H9 (cell line): ENCODE results near the gene SNX30. TPM values are rescaled to one million over a fixed set of nuclear protein-coding genes. Genes with fewer than 3 reads are reported as not detected.

ENCODE experiments used
- DNase-seq: peaks from one replicate; pipeline ENCODE4 v3.0.0-alpha.2; 2017
- H2AFZ ChIP-seq: one replicate; pipeline ENCODE4 v1.6.1; 2013; ENCODE audit warnings: mild to moderate bottlenecking, low read length, control low read depth, moderate library complexity
- H2AK5ac ChIP-seq: 2 replicates; pipeline ENCODE4 v1.6.1; 2013; ENCODE audit warnings: low read length, control low read depth, mixed read lengths; ENCODE audit not compliant: insufficient read length
- H2BK120ac ChIP-seq: one replicate; pipeline ENCODE4 v1.6.1; 2013; ENCODE audit warnings: low read depth, mild to moderate bottlenecking, low read length, control low read depth, inconsistent platforms; ENCODE audit not compliant: poor library complexity, severe bottlenecking
- H2BK12ac ChIP-seq: 2 replicates; pipeline ENCODE4 v1.6.1; 2013; ENCODE audit warnings: low read length, control low read depth, mixed read lengths, low read depth; ENCODE audit not compliant: insufficient read length
- H2BK15ac ChIP-seq: 2 replicates; pipeline ENCODE4 v1.6.1; 2013; ENCODE audit warnings: low read depth, low read length, control low read depth
- H2BK20ac ChIP-seq: one replicate; pipeline ENCODE4 v1.6.1; 2013; ENCODE audit warnings: low read depth, mild to moderate bottlenecking, low read length, control low read depth, inconsistent platforms; ENCODE audit not compliant: poor library complexity, severe bottlenecking
- H2BK5ac ChIP-seq: 2 replicates; pipeline ENCODE4 v1.6.1; 2013; ENCODE audit warnings: low read length, control low read depth, mixed read lengths; ENCODE audit not compliant: insufficient read length
- H3K14ac ChIP-seq: 2 replicates; pipeline ENCODE4 v1.6.1; 2013; ENCODE audit warnings: low read length, control low read depth; ENCODE audit not compliant: insufficient read depth
- H3K18ac ChIP-seq: 2 replicates; pipeline ENCODE4 v1.6.1; 2013; ENCODE audit warnings: low read depth, mild to moderate bottlenecking, mixed read lengths, low read length, control low read depth; ENCODE audit not compliant: insufficient read length
- H3K23ac ChIP-seq: 2 replicates; pipeline ENCODE4 v1.6.1; 2013; ENCODE audit warnings: low read length, control low read depth, mixed read lengths, low read depth; ENCODE audit not compliant: insufficient read length
- H3K23me2 ChIP-seq: 2 replicates; pipeline ENCODE4 v1.6.1; 2013; ENCODE audit warnings: low read depth, mild to moderate bottlenecking, mixed read lengths, low read length, control low read depth; ENCODE audit not compliant: insufficient read length, poor library complexity, severe bottlenecking
- H3K27ac ChIP-seq: 2 replicates; pipeline ENCODE4 v1.5.1; 2013; ENCODE audit warnings: low read length, control low read depth, mixed read lengths, low read depth; ENCODE audit not compliant: insufficient read length
- H3K27me3 ChIP-seq: 2 replicates; pipeline ENCODE4 v1.6.1; 2013; ENCODE audit warnings: low read length, control low read depth, inconsistent platforms; ENCODE audit not compliant: insufficient read depth
- H3K4ac ChIP-seq: 2 replicates; pipeline ENCODE4 v1.6.1; 2013; ENCODE audit warnings: low read depth, mild to moderate bottlenecking, control low read depth, inconsistent platforms, low read length, moderate library complexity
- H3K4me1 ChIP-seq: 2 replicates; pipeline ENCODE4 v1.6.1; 2013; ENCODE audit warnings: low read length, control low read depth, inconsistent platforms; ENCODE audit not compliant: insufficient read depth
- H3K4me2 ChIP-seq: 2 replicates; pipeline ENCODE4 v1.6.1; 2013; ENCODE audit warnings: low read length, control low read depth, mixed read lengths; ENCODE audit not compliant: insufficient read length, insufficient read depth
- H3K56ac ChIP-seq: 2 replicates; pipeline ENCODE4 v1.6.1; 2013; ENCODE audit warnings: low read depth, mild to moderate bottlenecking, mixed read lengths, low read length, control low read depth; ENCODE audit not compliant: insufficient read length
- H3K79me1 ChIP-seq: 2 replicates; pipeline ENCODE4 v1.6.1; 2013; ENCODE audit warnings: low read depth, mild to moderate bottlenecking, moderate library complexity, low read length, control low read depth, inconsistent platforms; ENCODE audit not compliant: insufficient read depth, poor library complexity, severe bottlenecking
- H3K79me2 ChIP-seq: 2 replicates; pipeline ENCODE4 v1.6.1; 2013; ENCODE audit warnings: low read length, control low read depth, inconsistent platforms; ENCODE audit not compliant: insufficient read depth
- H3K9ac ChIP-seq: 2 replicates; pipeline ENCODE4 v1.6.1; 2013; ENCODE audit warnings: low read length, control low read depth, mixed read lengths; ENCODE audit not compliant: insufficient read length; ENCODE audit errors: extremely low read depth
- H3K9me3 ChIP-seq: one replicate; pipeline ENCODE4 v1.6.1; 2013; ENCODE audit warnings: low read depth, low read length, inconsistent platforms; ENCODE audit not compliant: control insufficient read depth
- H3T11ph ChIP-seq: one replicate; pipeline ENCODE4 v1.6.1; 2013; ENCODE audit warnings: mild to moderate bottlenecking, low read length, control low read depth, inconsistent platforms
- H4K20me1 ChIP-seq: one replicate; pipeline ENCODE4 v1.6.1; 2013; ENCODE audit not compliant: control insufficient read depth, insufficient read length, insufficient read depth
- H4K5ac ChIP-seq: 2 replicates; pipeline ENCODE4 v1.6.1; 2013; ENCODE audit warnings: low read depth, mild to moderate bottlenecking, mixed read lengths, low read length, control low read depth; ENCODE audit not compliant: insufficient read length
- H4K8ac ChIP-seq: replicated peaks from 2 replicates; pipeline ENCODE4 v1.6.1; 2013; ENCODE audit warnings: low read length, control low read depth, mixed read lengths, low read depth; ENCODE audit not compliant: insufficient read length
- H4K91ac ChIP-seq: 2 replicates; pipeline ENCODE4 v1.6.1; 2013; ENCODE audit warnings: low read depth, mild to moderate bottlenecking, moderate library complexity, mixed read lengths, low read length, control low read depth; ENCODE audit not compliant: insufficient read length
- H3K27ac Mint-ChIP-seq, 3 experiments: 2 replicates in 2 of 3; 3 replicates in 1 of 3; pipeline ENCODE4 v1.8.0; 2020 to 2021; ENCODE audit warnings: mixed read lengths in 3 of 3, mild to moderate bottlenecking in 1 of 3, moderate library complexity in 1 of 3
- H3K27me3 Mint-ChIP-seq: 2 replicates; pipeline ENCODE4 v1.8.0; 2021; ENCODE audit warnings: low read depth, mild to moderate bottlenecking, moderate library complexity, mixed read lengths
- H3K36me3 Mint-ChIP-seq, 3 experiments: 2 replicates in 2 of 3; 3 replicates in 1 of 3; pipeline ENCODE4 v1.8.0; 2020 to 2021; ENCODE audit warnings: low read depth in 3 of 3, mixed read lengths in 3 of 3; ENCODE audit not compliant: insufficient read depth in 1 of 3
- H3K4me1 Mint-ChIP-seq, 2 experiments: 2 replicates each; pipeline ENCODE4 v1.8.0; 2020; ENCODE audit warnings: mixed read lengths in 2 of 2
- H3K4me3 Mint-ChIP-seq, 2 experiments: 2 replicates in 1 of 2; 3 replicates in 1 of 2; pipeline ENCODE4 v1.8.0; 2020 to 2021; ENCODE audit warnings: mild to moderate bottlenecking in 2 of 2, mixed read lengths in 2 of 2, moderate library complexity in 1 of 2
- H3K9me3 Mint-ChIP-seq, 2 experiments: 2 replicates in 1 of 2; 3 replicates in 1 of 2; pipeline ENCODE4 v1.8.0; 2020; ENCODE audit warnings: mild to moderate bottlenecking in 2 of 2, mixed read lengths in 2 of 2, moderate library complexity in 1 of 2
- CTCF ChIP-seq: fragments of 200-600 bp; sonication (generic); conservative IDR thresholded peaks from 3 replicates; pipeline ENCODE4 v1.8.0; 2021; ENCODE audit warnings: antibody characterized with exemption, mild to moderate bottlenecking
- WGBS: extraction: QIAGEN DNeasy Blood & Tissue Kit; methylation state at CpG from one replicate; pipeline ENCODE4 v1.1.7; 2013; ENCODE audit warnings: missing lambda C conversion rate, low lambda C conversion rate, mixed read lengths; ENCODE audit not compliant: insufficient read length; ENCODE audit errors: extremely low coverage; 5-methylcytosine and 5-hydroxymethylcytosine counted together
- total RNA-seq: library from RNA; stranded (reverse); gene quantifications from 2 replicates; pipeline ENCODE4 v1.2.1, GENCODE V29; 2021

SNX30 gene
- total RNA-seq, 1 experiment from 2014 or later, result 10.3 TPM

GRCh38 chr9:112884721-112885120, 134.2 kb downstream of the SNX30 start:
- Histone ChIP-seq H2BK12ac (no peak overlapping the region), H3K23me2 (no peaks in the 10 kb centered on the region), H3K4ac (no peak overlapping the region), H3K79me1 (no peaks in the 10 kb centered on the region), H3K9me3 (no peaks in the 10 kb centered on the region), H3K27ac (no peak overlapping the region), H2BK5ac (no peak overlapping the region), H3K4me2 (no peak overlapping the region), H3K56ac (no peak overlapping the region), H3K9ac (no peak overlapping the region), H3K27me3 (peaks cover 3% of the 10 kb centered on the region; the same call in 1 of the 2 replicates), H4K91ac (no peak overlapping the region), H3K79me2 (no peaks in the 10 kb centered on the region), H4K5ac (no peak overlapping the region), H3K14ac (no peak overlapping the region), H3T11ph (no peak overlapping the region), H2AFZ (no peak overlapping the region), H3K23ac (no peak overlapping the region), H2BK20ac (no peak overlapping the region), H2BK15ac (no peak overlapping the region), H3K4me1 (no peaks in the 10 kb centered on the region), H2BK120ac (no peak overlapping the region), H4K8ac (no peak overlapping the region), H4K20me1 (no peaks in the 10 kb centered on the region), H2AK5ac (no peak overlapping the region), H3K18ac (no peak overlapping the region)
- H3K27ac Mint-ChIP-seq, result no peak overlapping the region
- H3K36me3 Mint-ChIP-seq, result no peaks in the 10 kb centered on the region; a peak in 3 of 7 replicates
- H3K27me3 Mint-ChIP-seq, result peaks cover 17% of the 10 kb centered on the region
- no peak for DNase-seq
- no CpG with 5 or more reads among the region's 5 CpGs for WGBS
- H3K4me3 Mint-ChIP-seq, result no peak overlapping the region
- H3K9me3 Mint-ChIP-seq, result no peaks in the 10 kb centered on the region
- H3K4me1 Mint-ChIP-seq, result peaks cover 0 to 3% of the 10 kb centered on the region in 2 experiments; a peak in 2 of 4 replicates
- no peak for TF ChIP-seq CTCF
